Natural killer cell treated with Interleukin-12 subunit alpha and Interleukin-12 subunit beta and Interleukin-15 and Interleukin-18, amount 100 ng/mL, for 72 hours (primary cell): ENCODE data around the gene BMP6. TPM values are rescaled to one million over a fixed set of nuclear protein-coding genes. Genes with fewer than 3 reads are reported as not detected.
"Not testable (repeated sequence)": the region's sequence is repeated elsewhere in the genome, so short reads cannot be mapped to it uniquely, and the experiment has no call there.

Source experiments
- ATAC-seq, 2 donors: fragments of 150-1000 bp; cut with Tn5 transposase in 1 of 2; sonication (Bioruptor Pico), chemical (Tn5 transposase) in 1 of 2; 2 replicates each; pipeline ENCODE4 v1.10.0; 2021
- DNase-seq: peaks from one replicate; pipeline ENCODE4 v3.0.0; 2022; ENCODE audit warnings: low spot score
- H3K27ac Mint-ChIP-seq, 2 donors: 1 replicate in 1 of 2; 2 replicates in 1 of 2; pipeline ENCODE4 v1.8.0; 2022; ENCODE audit warnings: mixed read lengths in 2 of 2, mild to moderate bottlenecking in 1 of 2, moderate library complexity in 1 of 2
- H3K27me3 Mint-ChIP-seq, 2 donors: 1 replicate in 1 of 2; 2 replicates in 1 of 2; pipeline ENCODE4 v1.8.0; 2022; ENCODE audit warnings: mixed read lengths in 2 of 2
- H3K36me3 Mint-ChIP-seq: one replicate; pipeline ENCODE4 v1.8.0; 2022; ENCODE audit warnings: mixed read lengths
- H3K4me1 Mint-ChIP-seq, 2 donors: 1 replicate in 1 of 2; 2 replicates in 1 of 2; pipeline ENCODE4 v1.8.0; 2022; ENCODE audit warnings: low read depth in 2 of 2, mixed read lengths in 2 of 2, mild to moderate bottlenecking in 1 of 2
- H3K4me3 Mint-ChIP-seq: one replicate; pipeline ENCODE4 v1.8.0; 2022; ENCODE audit warnings: mixed read lengths
- H3K9me3 Mint-ChIP-seq: 2 replicates; pipeline ENCODE4 v1.8.0; 2022; ENCODE audit warnings: mixed read lengths
- total RNA-seq, 2 donors: library from RNA; stranded (reverse); gene quantifications; one replicate each; pipeline ENCODE4 v1.2.3, GENCODE V29; 2022

BMP6 gene
- total RNA-seq, 2 donors from 2014 or later = not detected

DNA sequence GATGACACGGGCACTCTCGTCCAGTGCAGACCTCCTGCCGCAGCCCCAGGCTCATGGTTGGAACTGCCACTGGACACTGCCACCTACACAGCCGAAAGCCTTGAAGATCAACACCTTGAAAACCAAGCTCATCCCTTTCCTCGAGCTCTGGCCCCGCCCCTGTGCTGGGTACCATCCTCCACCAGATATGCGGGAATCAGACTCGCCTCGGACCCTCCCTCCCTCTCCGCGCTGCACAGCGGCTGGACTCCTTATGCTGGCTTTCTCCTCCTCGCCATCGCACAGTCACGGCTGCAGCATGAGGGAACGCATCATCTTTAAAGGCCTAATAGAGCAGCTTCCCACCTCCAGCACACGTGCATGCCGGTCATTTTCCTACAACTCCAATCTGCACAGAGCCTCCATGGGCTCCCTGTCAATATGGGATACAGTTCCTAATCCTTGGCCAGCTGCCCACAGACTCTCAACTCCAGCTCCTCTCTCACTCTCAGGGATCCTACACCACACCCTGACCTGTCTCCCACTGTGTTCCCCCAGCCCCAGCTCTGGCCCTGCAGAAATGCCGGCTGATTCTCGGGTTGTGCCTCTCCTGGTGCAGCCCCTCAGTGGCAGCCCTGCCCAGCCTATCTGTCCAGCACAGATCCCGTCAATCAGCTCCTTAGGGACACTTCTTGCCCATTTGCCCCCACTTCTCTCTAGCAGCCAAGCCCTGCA lies 161.5 kb downstream of the BMP6 start:
- DNase-seq (no peak), ATAC-seq (no peak)
- no peak overlapping the region for H3K27ac Mint-ChIP-seq
- H3K4me3 Mint-ChIP-seq = no peak overlapping the region
- H3K9me3 Mint-ChIP-seq = no peaks in the 10 kb centered on the region
- H3K4me1 Mint-ChIP-seq = no peaks in the 10 kb centered on the region
- H3K36me3 Mint-ChIP-seq = peaks cover 43% of the 10 kb centered on the region
- H3K27me3 Mint-ChIP-seq = no peaks in the 10 kb centered on the region

GRCh38 chr6:7888587-7889357 lies 162.9 kb downstream of the BMP6 start:
- H3K36me3 Mint-ChIP-seq = peaks cover 30% of the 10 kb centered on the region

GRCh38 chr6:7891078-7891872 lies 165.4 kb downstream of the BMP6 start:
- peaks cover 25% of the 10 kb centered on the region for H3K36me3 Mint-ChIP-seq
- no peak for ATAC-seq
- no peak for DNase-seq
- H3K4me1 Mint-ChIP-seq = no peaks in the 10 kb centered on the region
- no peaks in the 10 kb centered on the region for H3K27me3 Mint-ChIP-seq
- no peaks in the 10 kb centered on the region for H3K9me3 Mint-ChIP-seq
- H3K4me3 Mint-ChIP-seq = no peak overlapping the region
- no peak overlapping the region for H3K27ac Mint-ChIP-seq

More at GRCh38 chr6:7888587-7889357, 162.9 kb downstream of the BMP6 start:
- DNase-seq (no peak), ATAC-seq (no peak)
- Mint-ChIP-seq H3K27me3 (no peaks in the 10 kb centered on the region), H3K4me3 (no peak overlapping the region), H3K9me3 (no peaks in the 10 kb centered on the region), H3K27ac (no peak overlapping the region), H3K4me1 (no peaks in the 10 kb centered on the region)

GRCh38 chr6:7892367-7892766 lies 166.5 kb downstream of the BMP6 start:
- DNase-seq, H3K27me3 Mint-ChIP-seq, H3K4me3 Mint-ChIP-seq, H3K27ac Mint-ChIP-seq, H3K9me3 Mint-ChIP-seq, H3K4me1 Mint-ChIP-seq, ATAC-seq: not testable (repeated sequence)
- peaks cover 27% of the 10 kb centered on the region for H3K36me3 Mint-ChIP-seq

DNA sequence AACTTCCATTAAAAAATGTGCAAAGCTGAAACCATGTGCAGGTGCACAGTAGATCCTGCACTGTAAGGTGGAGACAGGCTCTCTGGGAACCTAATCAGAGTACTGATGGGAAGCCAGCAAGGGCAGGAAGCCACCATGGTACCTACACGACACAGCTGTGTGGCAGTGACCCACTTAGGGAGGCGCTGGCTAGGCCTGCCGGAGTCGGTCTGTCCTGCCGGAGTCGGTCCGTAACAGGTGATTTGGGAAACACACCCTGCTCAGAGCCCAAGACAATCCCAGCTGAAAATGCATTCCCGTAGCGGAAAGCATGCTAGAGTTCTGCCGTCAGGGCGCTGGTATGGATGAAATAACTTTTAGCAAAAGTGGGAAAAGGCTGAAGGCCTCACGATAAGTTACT lies 167.4 kb downstream of the BMP6 start:
- H3K36me3 Mint-ChIP-seq = peaks cover 30% of the 10 kb centered on the region
- no peak for DNase-seq
- H3K4me3 Mint-ChIP-seq = no peak overlapping the region
- H3K27ac Mint-ChIP-seq = no peak overlapping the region
- H3K27me3 Mint-ChIP-seq = no peaks in the 10 kb centered on the region
- no peaks in the 10 kb centered on the region for H3K9me3 Mint-ChIP-seq
- H3K4me1 Mint-ChIP-seq = no peaks in the 10 kb centered on the region
- no peak for ATAC-seq

GRCh38 chr6:7894262-7895124 lies 168.6 kb downstream of the BMP6 start:
- Mint-ChIP-seq H3K4me1 (no peaks in the 10 kb centered on the region), H3K27me3 (no peaks in the 10 kb centered on the region), H3K27ac (no peak overlapping the region), H3K9me3 (no peaks in the 10 kb centered on the region), H3K36me3 (peaks cover 37% of the 10 kb centered on the region), H3K4me3 (no peak overlapping the region)
- ATAC-seq = no peak
- no peak for DNase-seq

DNA sequence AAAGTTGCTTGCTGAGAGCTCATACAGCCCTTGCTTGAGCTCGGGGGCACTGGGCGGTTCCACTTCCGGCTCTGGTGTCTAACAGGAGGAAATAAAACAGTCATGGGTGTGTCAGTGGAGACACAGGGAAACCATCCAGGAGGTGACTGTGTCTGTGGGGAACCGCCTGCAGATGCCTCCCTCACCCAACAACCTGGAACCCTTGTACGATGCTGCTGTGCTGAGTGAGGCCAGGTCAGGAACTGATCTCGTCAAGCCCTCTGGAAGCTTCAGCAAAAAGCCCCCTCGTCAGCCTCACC lies 169.2 kb downstream of the BMP6 start:
- no peaks in the 10 kb centered on the region for H3K4me1 Mint-ChIP-seq
- no peaks in the 10 kb centered on the region for H3K9me3 Mint-ChIP-seq
- DNase-seq = no peak
- ATAC-seq = no peak
- peaks cover 37% of the 10 kb centered on the region for H3K36me3 Mint-ChIP-seq
- no peaks in the 10 kb centered on the region for H3K27me3 Mint-ChIP-seq
- no peak overlapping the region for H3K27ac Mint-ChIP-seq
- no peak overlapping the region for H3K4me3 Mint-ChIP-seq

DNA sequence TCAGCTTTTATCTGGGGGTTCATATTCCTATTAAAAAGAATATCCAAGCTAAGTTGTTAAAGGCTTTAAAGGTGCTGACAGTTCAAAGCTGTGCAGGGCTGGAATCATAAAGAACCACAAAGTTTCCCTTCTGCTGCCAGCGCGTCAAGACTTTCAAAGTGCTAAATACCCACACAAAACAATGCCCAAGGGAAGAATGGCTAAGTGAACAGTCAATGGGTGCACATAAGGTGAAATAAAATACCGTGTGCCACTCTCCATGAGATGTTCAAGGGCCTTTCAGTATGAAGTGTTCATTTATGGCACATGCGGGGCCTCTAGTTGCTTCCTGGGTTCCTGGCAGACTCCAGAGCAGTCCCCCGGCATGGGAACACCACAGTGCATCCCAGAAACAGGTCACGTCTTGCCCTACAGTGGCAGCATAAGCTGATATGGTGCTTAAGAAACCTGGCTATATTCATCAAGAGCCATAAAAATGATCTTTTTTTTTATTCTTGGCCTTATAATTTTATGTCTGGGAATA lies 170.6 kb downstream of the BMP6 start:
- H3K36me3 Mint-ChIP-seq = peaks cover 26% of the 10 kb centered on the region
- no peaks in the 10 kb centered on the region for H3K4me1 Mint-ChIP-seq
- no peak for ATAC-seq
- no peaks in the 10 kb centered on the region for H3K9me3 Mint-ChIP-seq
- no peak for DNase-seq
- no peak overlapping the region for H3K27ac Mint-ChIP-seq
- no peak overlapping the region for H3K4me3 Mint-ChIP-seq
- H3K27me3 Mint-ChIP-seq = no peaks in the 10 kb centered on the region

DNA sequence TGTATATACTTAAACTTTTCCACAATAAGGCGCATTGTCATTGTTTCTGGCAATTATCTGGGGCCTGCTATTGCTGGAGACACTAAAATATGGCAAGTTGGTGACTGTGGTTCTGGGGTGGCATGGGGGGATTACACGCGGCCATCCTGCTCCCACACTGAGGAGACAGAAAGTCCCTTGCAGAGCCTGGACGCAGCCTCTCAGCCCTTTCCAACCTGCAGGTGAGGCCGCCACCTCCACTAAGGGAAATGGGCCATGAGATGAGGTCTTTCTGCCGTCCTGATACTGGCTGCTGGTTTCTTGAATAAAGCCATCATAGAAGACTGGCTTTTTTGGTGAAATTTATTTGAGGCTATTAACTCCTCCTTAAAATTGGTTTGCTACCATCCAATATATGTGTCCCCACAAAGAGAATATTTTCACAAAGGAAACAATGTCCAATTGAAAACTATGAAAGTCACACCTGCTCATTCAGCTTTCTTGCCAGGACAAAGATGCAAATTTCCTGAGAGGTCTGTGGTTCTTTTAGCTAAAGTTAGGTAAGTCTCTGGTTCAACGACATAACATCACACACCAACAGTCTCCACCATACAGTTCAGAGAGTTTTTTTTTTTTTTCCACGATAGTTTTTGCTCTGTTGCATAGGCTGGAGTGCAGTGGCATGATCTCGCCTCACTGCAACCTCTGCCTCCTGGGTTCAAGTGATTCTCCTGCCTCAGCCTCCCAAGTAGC lies 171.7 kb downstream of the BMP6 start:
- no peak for ATAC-seq
- Mint-ChIP-seq H3K9me3 (no peaks in the 10 kb centered on the region), H3K27me3 (no peaks in the 10 kb centered on the region), H3K4me3 (no peak overlapping the region), H3K36me3 (peaks cover 24% of the 10 kb centered on the region), H3K27ac (no peak overlapping the region), H3K4me1 (no peaks in the 10 kb centered on the region)
- DNase-seq = no peak

- H3K4me3 Mint-ChIP-seq = not testable (repeated sequence)
These were observed 172.3 kb downstream of the BMP6 start for GRCh38 chr6:7898193-7898586.

DNA sequence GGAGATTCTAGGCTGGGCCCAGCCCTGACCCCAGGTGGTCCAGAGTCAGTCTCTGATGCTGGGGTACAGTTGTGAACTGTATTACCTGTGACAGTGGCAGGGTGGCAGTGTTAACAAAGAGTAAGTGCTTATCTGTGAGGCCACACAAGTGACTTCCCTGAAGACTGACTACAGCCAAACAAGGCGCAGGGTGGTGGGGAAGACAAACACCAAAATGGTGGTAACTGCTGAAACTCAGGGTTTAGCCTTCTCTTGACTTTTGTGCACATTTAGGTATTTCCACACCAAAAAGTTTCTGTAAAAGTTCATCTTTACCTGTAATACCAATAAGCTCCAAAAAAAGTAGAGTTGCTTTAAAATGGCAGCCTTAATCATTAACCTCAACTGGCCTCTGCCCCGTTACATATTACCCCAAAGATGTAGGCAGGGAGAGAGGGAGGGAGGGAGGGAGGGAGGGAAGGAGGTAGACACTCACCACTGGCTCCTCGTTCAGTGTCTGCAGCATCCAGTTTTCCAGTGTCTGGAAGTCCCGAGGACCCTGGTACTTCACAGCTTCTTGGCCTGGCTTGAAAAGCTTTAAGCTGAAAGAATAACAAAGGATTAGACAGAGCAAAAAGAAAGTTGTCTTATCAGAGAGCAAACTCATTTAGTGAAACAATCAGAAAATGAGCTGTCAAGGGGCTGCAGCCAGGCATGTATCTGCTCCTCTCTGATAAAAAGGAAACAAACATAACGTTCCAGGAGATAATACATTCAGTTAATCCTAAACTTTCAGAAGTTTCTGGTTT lies 173.4 kb downstream of the BMP6 start:
- H3K4me3 Mint-ChIP-seq = no peak overlapping the region
- ATAC-seq (no peak), DNase-seq (no peak)
- H3K9me3 Mint-ChIP-seq = no peaks in the 10 kb centered on the region
- no peaks in the 10 kb centered on the region for H3K27me3 Mint-ChIP-seq
- no peaks in the 10 kb centered on the region for H3K4me1 Mint-ChIP-seq
- peaks cover 30% of the 10 kb centered on the region for H3K36me3 Mint-ChIP-seq
- no peak overlapping the region for H3K27ac Mint-ChIP-seq

More at GRCh38 chr6:7898193-7898586, 172.3 kb downstream of the BMP6 start:
- H3K36me3 Mint-ChIP-seq = peaks cover 29% of the 10 kb centered on the region
- not testable (repeated sequence) for ATAC-seq, H3K9me3 Mint-ChIP-seq, DNase-seq, H3K27ac Mint-ChIP-seq, H3K27me3 Mint-ChIP-seq, H3K4me1 Mint-ChIP-seq

DNA sequence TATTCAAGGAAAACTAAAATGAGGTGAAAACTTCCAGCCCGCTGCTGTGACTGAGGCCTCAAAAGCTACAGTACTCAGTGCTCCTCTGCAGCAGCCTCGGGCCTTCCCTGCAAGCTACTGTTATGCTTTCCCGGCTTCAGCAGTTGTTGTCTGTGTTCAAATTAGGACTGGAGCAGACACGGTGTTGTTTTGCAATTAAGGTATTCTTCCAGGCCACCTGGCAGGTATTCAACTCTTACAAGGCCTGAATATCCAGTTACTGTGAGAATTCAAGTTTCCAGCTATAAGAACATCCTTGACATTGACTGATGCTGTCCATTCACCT lies 174.0 kb downstream of the BMP6 start:
- H3K4me1 Mint-ChIP-seq = peaks cover 0 to 2% of the 10 kb centered on the region in 2 donors
- peaks cover 30% of the 10 kb centered on the region for H3K36me3 Mint-ChIP-seq
- ATAC-seq = no peak

More for the DNA sequence above, 174.0 kb downstream of the BMP6 start:
- no peak for DNase-seq
- H3K4me3 Mint-ChIP-seq = no peak overlapping the region
- H3K9me3 Mint-ChIP-seq = no peaks in the 10 kb centered on the region
- no peaks in the 10 kb centered on the region for H3K27me3 Mint-ChIP-seq
- no peak overlapping the region for H3K27ac Mint-ChIP-seq
